ENCODE data around the gene SCUBE1. TPM values are rescaled to one million over a fixed set of nuclear protein-coding genes. Genes with fewer than 3 reads are reported as not detected.

The SCUBE1 gene
- total RNA-seq, 2 donors from 2014 or later, result 0.04 to 0.16 TPM

GRCh38 chr22:43244803-43245527 is 98.2 kb downstream of the SCUBE1 start:
- H3K27ac ChIP-seq, result no peak overlapping the region
- H3K9me3 ChIP-seq, result no peaks in the 10 kb centered on the region
- no peak for TF ChIP-seq CTCF (IDR thresholded peaks at IDR 0.05)
- DNase-seq (ENCODE audit: low spot score), result no peak
- no peaks in the 10 kb centered on the region for H3K36me3 ChIP-seq
- H3K27me3 ChIP-seq, result no peaks in the 10 kb centered on the region
- peaks cover 0 to under 1% of the 10 kb centered on the region in 2 donors for H3K4me1 ChIP-seq
- H3K4me3 ChIP-seq, result no peak overlapping the region

GRCh38 chr22:43244402-43244801 is 98.8 kb downstream of the SCUBE1 start:
- no peak for DNase-seq (ENCODE audit: low spot score)
- no peak for TF ChIP-seq CTCF (IDR thresholded peaks at IDR 0.05)
- peaks cover 0 to 6% of the 10 kb centered on the region in 2 donors for H3K4me1 ChIP-seq
- no peak overlapping the region for H3K27ac ChIP-seq
- H3K9me3 ChIP-seq, result no peaks in the 10 kb centered on the region
- H3K27me3 ChIP-seq, result no peaks in the 10 kb centered on the region
- H3K4me3 ChIP-seq, result no peak overlapping the region
- no peaks in the 10 kb centered on the region for H3K36me3 ChIP-seq

- Histone ChIP-seq H3K27ac (no peak overlapping the region), H3K4me1 (peaks cover 0 to 15% of the 10 kb centered on the region in 2 donors), H3K4me3 (no peak overlapping the region), H3K27me3 (no peaks in the 10 kb centered on the region), H3K9me3 (no peaks in the 10 kb centered on the region), H3K36me3 (no peaks in the 10 kb centered on the region)
- no peak for DNase-seq (ENCODE audit: low spot score)
- TF ChIP-seq CTCF (IDR thresholded peaks at IDR 0.05), result no peak
These were observed 99.8 kb downstream of the SCUBE1 start for GRCh38 chr22:43243324-43243723.

GRCh38 chr22:43242627-43243026 is 100.5 kb downstream of the SCUBE1 start:
- H3K4me1 ChIP-seq, result peaks cover 0 to 22% of the 10 kb centered on the region in 2 donors
- H3K9me3 ChIP-seq, result no peaks in the 10 kb centered on the region
- H3K27ac ChIP-seq, result no peak overlapping the region
- no peaks in the 10 kb centered on the region for H3K27me3 ChIP-seq
- DNase-seq (ENCODE audit: low spot score), result no peak
- no peak for TF ChIP-seq CTCF (IDR thresholded peaks at IDR 0.05)
- H3K4me3 ChIP-seq, result no peak overlapping the region
- no peaks in the 10 kb centered on the region for H3K36me3 ChIP-seq

GRCh38 chr22:43241699-43242386 is 101.3 kb downstream of the SCUBE1 start:
- Histone ChIP-seq H3K27ac (no peak overlapping the region), H3K27me3 (no peaks in the 10 kb centered on the region), H3K4me1 (peaks cover 0 to 30% of the 10 kb centered on the region in 2 donors), H3K36me3 (no peaks in the 10 kb centered on the region), H3K9me3 (no peaks in the 10 kb centered on the region), H3K4me3 (no peak overlapping the region)
- DNase-seq (ENCODE audit: low spot score), result no peak
- TF ChIP-seq CTCF (IDR thresholded peaks at IDR 0.05), result no peak

Data from right atrium auricular region (tissue), 2 donors.